ENCODE results near the gene KCNAB3. TPM values are rescaled to one million over a fixed set of nuclear protein-coding genes. Genes with fewer than 3 reads are reported as not detected.

The KCNAB3 gene
- polyA plus RNA-seq, 1 donor from 2014 or later = 5.6 TPM

GRCh38 chr17:7878234-7878633 lies 51.4 kb downstream of the KCNAB3 start:
- H3K27me3 ChIP-seq (ENCODE audit: insufficient read depth, low read depth, low read length) = no peaks in the 10 kb centered on the region
- H3K9me3 ChIP-seq (ENCODE audit: low read length) = no peaks in the 10 kb centered on the region
- no peak overlapping the region for H3K27ac ChIP-seq (ENCODE audit: low read length)
- no peak overlapping the region for H3K4me2 ChIP-seq (ENCODE audit: low read length)
- no peak overlapping the region for H2AFZ ChIP-seq (ENCODE audit: low read depth, low read length)
- H3K4me3 ChIP-seq (ENCODE audit: low read length) = no peak overlapping the region
- H4K20me1 ChIP-seq (ENCODE audit: insufficient read depth) = no peaks in the 10 kb centered on the region
- H3K36me3 ChIP-seq (ENCODE audit: insufficient read depth, low read length) = no peaks in the 10 kb centered on the region
- H3K79me2 ChIP-seq (replicated peaks; ENCODE audit: insufficient read depth, low read length) = peaks cover 11% of the 10 kb centered on the region
- peaks cover 5% of the 10 kb centered on the region for H3F3A ChIP-seq (ENCODE audit: insufficient read depth, low read length, poor library complexity, severe bottlenecking)
- TF ChIP-seq TAF1 (IDR thresholded peaks at IDR 0.05; ENCODE audit: low read depth) (no peak), EP300 (conservative IDR thresholded peaks at IDR 0.05; ENCODE audit: poor library complexity, severe bottlenecking) (no peak), EZH2 (IDR thresholded peaks at IDR 0.05; ENCODE audit: borderline replicate concordance, insufficient read depth, low read length, poor library complexity, severe bottlenecking) (no peak), POLR2AphosphoS5 (IDR thresholded peaks at IDR 0.05) (no peak), RAD21 (conservative IDR thresholded peaks at IDR 0.05) (no peak), SMC3 (conservative IDR thresholded peaks at IDR 0.05; ENCODE audit: poor library complexity) (no peak), MXI1 (conservative IDR thresholded peaks at IDR 0.05; ENCODE audit: poor library complexity, severe bottlenecking) (no peak), REST (IDR thresholded peaks at IDR 0.05; ENCODE audit: borderline replicate concordance) (no peak), CTCF (IDR thresholded peaks at IDR 0.05; ENCODE audit: poor library complexity, severe bottlenecking) (no peak)
- no peak overlapping the region for H3K9ac ChIP-seq (ENCODE audit: low read length)
- no peaks in the 10 kb centered on the region for H3K9me2 ChIP-seq (ENCODE audit: insufficient read depth, low read length)

GRCh38 chr17:7875804-7876370 lies 53.8 kb downstream of the KCNAB3 start:
- H2AFZ ChIP-seq (ENCODE audit: low read depth, low read length) = no peak overlapping the region
- no peak overlapping the region for H3K4me2 ChIP-seq (ENCODE audit: low read length)
- H3K36me3 ChIP-seq (ENCODE audit: insufficient read depth, low read length) = no peaks in the 10 kb centered on the region
- H3K79me2 ChIP-seq (replicated peaks; ENCODE audit: insufficient read depth, low read length) = peaks cover 8% of the 10 kb centered on the region
- H3K27me3 ChIP-seq (ENCODE audit: insufficient read depth, low read depth, low read length) = no peaks in the 10 kb centered on the region
- H3K9me3 ChIP-seq (ENCODE audit: low read length) = no peaks in the 10 kb centered on the region
- no peak overlapping the region for H3K27ac ChIP-seq (ENCODE audit: low read length)
- no peaks in the 10 kb centered on the region for H3K9me2 ChIP-seq (ENCODE audit: insufficient read depth, low read length)
- no peaks in the 10 kb centered on the region for H4K20me1 ChIP-seq (ENCODE audit: insufficient read depth)
- H3K9ac ChIP-seq (ENCODE audit: low read length) = no peak overlapping the region
- TF ChIP-seq REST (IDR thresholded peaks at IDR 0.05; ENCODE audit: borderline replicate concordance) (no peak), TAF1 (IDR thresholded peaks at IDR 0.05; ENCODE audit: low read depth) (no peak), RAD21 (conservative IDR thresholded peaks at IDR 0.05) (no peak), EP300 (conservative IDR thresholded peaks at IDR 0.05; ENCODE audit: poor library complexity, severe bottlenecking) (no peak), CTCF (IDR thresholded peaks at IDR 0.05; ENCODE audit: poor library complexity, severe bottlenecking) (no peak), POLR2AphosphoS5 (IDR thresholded peaks at IDR 0.05) (no peak), MXI1 (conservative IDR thresholded peaks at IDR 0.05; ENCODE audit: poor library complexity, severe bottlenecking) (no peak), EZH2 (IDR thresholded peaks at IDR 0.05; ENCODE audit: borderline replicate concordance, insufficient read depth, low read length, poor library complexity, severe bottlenecking) (no peak), SMC3 (conservative IDR thresholded peaks at IDR 0.05; ENCODE audit: poor library complexity) (no peak)
- no peak overlapping the region for H3K4me3 ChIP-seq (ENCODE audit: low read length)
- no peaks in the 10 kb centered on the region for H3F3A ChIP-seq (ENCODE audit: insufficient read depth, low read length, poor library complexity, severe bottlenecking)
